ENCODE results near the gene SCAMP1.
"Not testable (repeated sequence)": the region's sequence is repeated elsewhere in the genome, so short reads cannot be mapped to it uniquely, and the experiment has no call there.

The SCAMP1 gene

DNA sequence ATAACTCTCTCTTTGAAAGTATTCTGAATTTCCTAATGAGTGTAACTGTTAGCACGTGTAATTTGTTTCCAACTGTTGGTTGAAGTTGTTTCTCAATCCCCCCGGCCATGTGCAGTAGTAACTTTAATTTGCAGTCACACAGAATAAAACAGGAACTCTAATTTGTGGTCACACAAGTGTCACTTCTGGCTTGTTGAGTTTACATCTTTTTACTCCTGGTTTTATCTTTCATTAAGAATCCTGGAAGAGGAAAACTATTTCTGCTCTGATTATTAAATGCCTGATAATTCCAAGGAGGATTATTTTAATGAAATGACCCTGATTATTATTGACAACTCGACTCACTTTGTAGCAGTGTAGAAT lies 1.2 kb downstream of the SCAMP1 start:
- no peak for DNase-seq

DNA sequence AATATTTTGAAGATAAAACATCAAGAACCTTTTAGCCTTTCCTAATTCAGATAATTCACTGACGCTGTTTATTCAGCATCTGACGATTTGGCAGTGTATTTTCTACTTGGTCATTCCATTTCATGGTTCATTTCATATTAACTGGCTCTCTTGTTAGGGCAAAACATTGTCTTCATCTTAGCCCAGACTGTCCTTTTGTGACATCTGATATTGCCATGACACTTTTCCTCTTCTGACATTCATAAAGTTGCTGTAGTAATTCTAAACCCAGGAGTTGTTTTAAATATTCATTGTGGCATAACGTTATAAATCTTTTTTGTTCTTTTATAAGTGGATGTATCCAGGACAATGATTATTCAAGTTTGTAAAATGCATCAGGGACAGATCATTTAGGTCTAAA lies 1.8 kb downstream of the SCAMP1 start:
- no peak for DNase-seq

DNA sequence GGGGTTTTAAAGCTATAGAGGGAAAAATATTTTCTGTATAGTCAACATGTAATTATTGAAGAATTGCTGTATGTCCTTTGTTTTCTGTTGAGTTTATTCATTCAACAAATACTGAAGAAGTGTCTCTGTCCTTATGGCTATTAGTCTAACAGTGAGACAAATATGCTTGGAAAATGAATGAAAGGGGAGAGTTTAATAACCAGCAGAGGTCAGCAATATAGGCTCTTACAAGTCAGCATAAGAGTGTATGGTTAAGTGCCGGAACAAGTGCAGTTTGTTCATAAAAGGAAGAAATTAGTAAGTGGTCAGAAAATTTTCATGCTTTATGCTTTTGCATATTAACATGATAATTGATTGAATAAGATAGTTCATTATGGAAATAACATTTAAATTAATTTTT lies 3.6 kb downstream of the SCAMP1 start:
- DNase-seq = no peak

DNA sequence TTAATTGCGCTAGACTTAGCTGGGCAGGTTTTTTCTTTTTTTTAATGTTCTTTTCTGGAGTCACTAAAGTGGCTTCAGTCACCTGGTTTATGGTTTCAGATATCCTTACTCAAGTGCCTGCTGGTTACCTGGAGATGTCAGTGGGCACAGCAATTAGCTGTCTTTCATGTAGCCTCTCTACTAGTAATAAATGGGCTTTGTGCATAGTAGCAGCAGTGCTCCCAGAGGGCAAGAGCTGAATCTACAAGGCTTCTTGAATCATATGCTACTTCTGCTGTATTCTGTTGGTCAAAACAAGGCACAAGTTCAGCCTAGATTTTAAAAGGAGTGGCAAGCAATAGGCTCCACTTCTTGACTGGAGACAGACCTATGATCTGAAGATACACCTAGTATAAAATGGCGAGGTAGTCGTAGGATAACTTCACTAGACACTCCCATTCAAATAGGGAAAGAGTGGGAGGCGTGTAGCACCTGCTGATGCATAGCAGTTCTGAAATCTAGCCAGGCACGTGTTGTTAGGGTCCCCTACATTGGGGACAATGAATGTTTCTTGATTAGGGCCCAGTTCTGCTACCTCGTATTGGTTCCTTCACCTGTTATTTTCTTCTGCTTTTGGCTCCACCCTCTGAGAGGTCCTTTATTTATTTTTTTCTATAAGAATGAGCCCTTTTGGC lies 7.0 kb downstream of the SCAMP1 start:
- peak; percentile 85 for DNase-seq

DNA sequence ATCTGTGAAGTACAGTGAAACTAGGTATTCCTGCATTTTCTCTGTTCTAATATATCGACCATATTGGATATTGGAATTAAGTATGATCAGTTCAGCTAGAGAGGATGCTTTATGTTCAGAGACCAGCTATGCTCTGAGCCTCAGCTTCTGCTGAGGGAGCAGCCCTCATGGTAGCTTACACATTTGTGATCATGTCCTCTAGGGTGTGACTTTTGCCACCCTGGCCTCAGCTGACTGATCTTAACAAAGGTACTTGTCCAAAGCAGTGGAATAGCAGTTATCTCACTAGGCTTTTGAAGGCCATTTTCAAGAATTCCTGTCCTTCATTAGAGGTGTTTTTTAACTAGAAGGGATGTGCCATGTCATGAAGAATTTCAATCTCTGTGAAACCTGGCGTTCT lies 9.3 kb downstream of the SCAMP1 start:
- DNase-seq = no peak

DNA sequence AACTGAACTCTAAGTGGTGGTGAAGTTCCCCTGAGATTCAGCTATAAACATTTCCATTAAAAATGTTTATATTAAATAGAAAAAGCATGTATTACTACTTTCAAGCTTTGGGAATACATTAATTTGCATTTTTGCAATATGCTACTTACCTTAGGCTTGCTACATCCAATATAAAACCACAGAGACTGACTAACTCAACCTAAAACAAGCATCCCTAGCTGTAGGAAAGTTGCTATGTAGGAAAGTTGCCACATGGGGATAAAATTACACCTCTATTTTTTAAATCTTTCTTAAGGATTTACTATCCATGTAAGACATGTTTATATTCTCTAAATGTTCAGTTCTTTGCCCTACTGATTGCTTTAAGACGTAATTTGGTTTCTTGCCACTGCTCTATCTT lies 12.8 kb downstream of the SCAMP1 start:
- no peak for DNase-seq

DNA sequence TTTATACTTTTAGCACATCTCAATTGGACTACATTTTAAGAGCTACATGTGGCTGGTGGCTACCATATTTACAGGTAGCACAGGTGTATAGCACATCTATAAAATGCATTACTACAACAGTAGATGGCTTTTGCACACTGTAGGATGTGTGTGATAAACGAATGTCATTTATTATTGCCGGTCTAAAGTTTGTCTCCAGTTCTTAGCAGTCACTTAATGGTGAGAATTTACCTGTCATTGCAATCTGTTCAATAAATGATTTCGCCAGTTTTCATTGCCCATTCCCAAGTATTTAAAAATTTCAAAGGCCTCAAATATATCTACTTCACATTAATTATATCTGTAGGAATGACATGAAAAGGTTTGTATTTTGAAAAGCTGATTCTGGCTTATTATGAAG lies 15.9 kb downstream of the SCAMP1 start:
- DNase-seq = no peak

DNA sequence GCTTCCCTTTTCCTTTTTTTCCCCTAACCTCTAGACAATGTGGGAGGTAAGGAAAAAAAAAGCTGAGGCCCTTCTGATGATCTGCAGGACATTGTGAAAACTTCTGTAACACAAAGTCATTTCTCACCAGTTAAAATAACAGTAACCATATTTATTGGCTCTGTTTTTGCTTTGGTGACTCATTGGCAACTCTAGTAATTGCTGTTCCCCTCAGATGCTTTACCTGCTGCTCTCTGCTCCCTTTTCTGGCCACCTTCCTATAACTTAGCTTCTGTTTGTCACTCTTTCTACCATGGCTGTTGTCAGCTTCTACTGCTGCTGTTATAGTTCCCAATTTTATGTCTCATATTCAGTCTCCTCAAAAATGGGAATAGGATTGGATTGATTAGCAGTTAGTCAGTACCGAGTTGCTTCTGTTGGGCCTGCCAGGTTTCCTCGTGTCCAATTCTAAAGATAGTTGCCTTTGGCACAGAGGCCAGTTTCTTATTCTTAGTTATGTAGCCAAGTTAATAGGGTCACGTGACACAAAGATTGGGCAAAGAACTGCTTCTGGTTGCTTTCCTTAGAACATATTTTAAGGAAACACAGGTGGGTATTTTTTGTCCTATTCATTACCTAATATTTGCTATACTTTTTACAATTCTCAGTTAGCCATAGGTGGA lies 16.8 kb downstream of the SCAMP1 start:
- no peak for DNase-seq

DNA sequence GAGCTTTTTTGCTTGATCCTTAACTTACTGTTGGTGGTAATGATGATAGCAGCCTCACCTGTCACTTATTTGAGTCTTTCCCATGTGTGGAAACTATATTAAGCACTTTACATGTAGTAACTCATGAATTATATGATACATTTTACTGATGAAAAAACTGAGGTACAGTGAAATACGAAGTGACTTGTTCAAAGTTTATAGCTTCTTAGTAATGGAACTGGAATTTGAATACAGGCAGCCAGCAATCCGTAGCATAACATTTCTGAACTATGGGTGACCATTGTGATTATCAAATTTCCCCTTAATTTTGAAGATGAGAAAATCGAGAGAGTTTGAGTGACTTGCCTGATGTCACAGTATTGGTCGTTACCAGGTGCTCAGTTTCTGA lies 17.3 kb downstream of the SCAMP1 start:
- DNase-seq = no peak

DNA sequence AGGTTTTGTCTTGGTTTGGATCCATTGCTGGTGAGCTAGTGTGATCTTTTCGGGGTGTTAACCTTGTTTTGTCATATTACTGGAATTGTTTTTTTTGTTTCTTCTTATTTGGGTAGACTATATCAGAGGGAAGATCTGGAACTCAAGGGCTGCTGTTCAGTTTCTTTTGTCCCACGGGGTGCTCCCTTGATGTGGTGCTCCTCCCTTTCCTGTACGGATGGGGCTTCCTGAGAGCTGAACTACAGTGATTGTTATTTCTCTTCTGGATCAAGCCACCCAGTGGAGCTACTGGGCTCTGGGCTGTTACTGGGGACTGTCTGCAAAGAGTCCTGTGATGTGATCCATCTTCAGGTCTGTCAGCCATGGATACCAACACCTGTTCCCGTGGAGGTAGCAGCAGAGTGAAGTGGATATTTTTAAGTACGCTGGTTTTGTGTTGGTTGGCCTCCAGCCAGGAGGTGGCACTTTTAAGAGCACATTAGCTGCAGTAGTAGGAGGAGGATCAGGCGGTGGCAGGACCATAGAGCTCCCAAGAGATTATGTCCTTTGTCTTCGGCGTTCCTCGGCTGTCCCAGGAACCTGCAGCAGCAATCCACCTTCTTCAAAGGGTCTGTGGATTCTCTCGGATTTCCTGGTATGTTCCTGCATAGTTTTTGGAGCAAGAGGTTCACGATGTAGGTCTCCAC lies 27.2 kb downstream of the SCAMP1 start:
- DNase-seq = no peak

DNA sequence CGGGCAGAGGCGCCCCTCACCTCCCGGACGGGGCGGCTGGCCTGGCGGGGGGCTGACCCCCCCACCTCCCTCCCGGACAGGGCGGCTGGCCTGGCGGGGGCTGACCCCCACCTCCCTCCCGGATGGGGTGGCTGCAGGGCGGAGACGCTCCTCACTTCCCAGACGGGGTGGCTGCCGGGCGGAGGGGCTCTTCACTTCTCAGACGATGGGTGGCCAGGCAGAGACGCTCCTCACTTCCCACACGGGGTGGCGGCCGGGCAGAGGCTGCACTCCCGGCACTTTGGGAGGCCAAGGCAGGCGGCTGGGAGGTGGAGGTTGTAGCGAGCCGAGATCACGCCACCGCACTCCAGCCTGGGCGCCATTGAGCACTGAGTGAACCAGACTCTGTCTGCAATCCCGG lies 30.9 kb downstream of the SCAMP1 start:
- DNase-seq = not testable (repeated sequence)

DNA sequence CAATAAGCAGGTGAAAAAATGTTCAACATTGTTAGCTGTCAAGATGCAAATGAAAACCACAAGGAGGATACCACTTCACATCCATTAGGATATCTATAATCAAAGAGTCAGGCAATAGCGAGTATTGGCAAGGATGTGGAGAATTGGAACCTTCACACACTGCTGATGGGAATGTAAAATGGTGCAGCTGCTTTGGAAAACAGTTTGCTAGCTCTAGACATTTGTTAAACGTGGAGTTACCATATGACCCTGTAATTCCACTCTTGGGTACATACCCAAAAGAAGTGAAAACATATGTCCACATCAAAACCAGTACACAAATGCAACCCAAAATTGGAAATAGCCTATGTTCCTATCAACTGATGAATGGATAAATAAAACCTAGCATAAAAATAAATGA lies 37.4 kb downstream of the SCAMP1 start:
- DNase-seq = no peak

DNA sequence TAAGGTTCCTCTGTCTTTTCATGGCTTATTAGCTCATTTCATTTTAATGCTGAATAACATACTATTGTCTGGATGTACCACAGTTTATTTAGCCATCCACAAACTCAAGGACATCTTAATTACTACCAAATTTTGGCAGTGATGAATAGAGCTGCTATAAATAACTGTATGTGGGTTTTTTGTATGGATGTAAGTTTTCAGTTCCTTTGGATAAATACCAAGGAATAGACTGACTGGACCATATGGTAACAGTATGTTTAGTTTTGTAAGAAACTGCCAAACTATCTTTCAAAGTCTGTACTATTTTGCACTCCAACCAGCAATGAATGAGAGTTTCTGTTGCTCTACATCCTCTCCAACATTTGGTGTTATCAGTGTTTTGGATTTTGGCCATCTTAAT lies 38.7 kb downstream of the SCAMP1 start:
- DNase-seq = no peak

DNA sequence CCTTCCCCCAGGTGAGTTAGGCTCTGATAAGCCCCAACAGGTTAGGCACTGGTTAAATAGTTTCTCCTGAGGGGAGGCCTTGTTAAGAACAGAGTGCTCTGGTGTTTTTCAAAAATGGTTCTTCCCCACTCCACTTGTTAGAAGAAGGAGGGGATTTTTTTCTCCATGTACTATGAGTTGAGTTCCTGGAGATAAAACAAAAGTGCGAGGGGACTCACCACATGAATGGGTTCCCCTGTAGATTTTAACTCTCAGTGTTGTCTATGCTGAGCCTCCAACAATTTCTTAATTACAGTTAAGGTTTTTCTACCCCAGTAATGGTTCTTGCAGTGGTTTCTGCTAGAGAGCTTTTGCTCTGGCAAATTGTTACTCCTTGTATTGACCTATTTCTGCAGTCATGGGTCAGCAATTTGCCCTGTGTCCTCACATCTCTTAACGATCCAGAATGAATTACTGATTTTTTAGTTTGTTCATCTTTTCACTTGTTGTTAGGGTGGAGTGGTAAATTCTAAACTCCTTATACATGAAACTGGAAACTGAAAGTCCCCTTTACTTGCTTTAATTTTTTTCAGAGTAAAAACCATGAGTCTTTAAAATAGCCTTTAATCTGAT lies 44.4 kb downstream of the SCAMP1 start:
- DNase-seq = no peak

DNA sequence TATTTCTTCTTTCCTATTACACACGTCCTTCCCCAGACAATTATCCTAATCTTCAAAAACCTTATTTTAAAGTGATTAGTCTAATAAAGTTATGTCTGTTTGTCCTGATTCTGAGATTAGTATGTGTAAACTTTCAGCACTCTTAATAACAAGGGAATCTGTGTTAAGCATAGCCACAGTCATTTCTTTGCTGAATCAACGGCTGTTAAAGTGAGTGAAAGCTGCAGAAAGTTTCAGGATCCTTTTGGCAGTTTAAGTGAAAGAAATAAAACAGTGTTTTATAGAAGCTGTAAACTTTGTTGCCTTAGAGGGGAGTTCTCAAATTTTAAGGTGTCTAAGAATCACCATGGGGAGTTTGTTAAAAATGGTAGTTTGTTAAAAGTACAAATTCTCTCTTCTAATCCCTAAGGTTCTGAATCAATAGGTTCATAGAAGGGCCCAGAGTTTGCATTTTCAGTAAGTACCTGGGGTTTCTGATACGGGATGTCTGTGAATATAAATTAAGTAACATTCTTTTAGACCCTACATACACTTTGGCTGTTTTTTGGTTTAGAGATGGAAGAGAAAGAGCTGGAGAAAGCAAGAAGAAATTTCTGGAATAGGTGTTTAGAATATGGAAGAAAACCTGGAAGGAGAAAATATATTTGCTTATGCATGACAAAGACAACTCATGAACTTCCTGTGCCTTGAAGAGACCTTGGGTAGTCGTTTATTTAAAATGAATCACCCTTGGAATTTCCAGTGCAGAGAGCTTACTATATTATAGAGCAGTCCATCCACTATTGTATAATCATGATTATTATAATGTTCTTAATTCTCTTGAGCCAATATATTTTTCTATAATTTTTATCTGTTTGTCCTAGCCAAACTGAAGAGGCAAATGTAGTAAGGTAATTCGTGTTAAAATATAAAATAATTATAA lies 45.7 kb downstream of the SCAMP1 start:
- DNase-seq = no peak

DNA sequence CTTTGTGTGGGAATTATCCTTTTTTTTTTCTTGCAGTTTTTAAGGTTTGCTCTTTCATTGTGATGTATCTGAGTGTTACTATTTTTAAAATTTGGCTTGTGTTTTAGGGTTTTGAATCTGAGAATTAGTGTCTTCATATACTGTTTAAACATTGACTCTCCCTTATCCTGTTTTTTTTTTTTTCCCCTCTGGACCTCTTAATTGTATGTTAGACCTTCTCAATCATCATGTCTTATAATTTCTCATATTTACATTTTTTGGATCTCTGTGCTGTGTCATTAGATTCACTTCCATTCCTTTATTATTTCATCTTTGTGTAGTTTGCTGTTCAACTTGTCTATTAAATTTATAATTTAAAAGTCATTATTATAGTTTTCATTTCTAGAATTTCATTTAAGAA lies 47.0 kb downstream of the SCAMP1 start:
- DNase-seq = no peak

DNA sequence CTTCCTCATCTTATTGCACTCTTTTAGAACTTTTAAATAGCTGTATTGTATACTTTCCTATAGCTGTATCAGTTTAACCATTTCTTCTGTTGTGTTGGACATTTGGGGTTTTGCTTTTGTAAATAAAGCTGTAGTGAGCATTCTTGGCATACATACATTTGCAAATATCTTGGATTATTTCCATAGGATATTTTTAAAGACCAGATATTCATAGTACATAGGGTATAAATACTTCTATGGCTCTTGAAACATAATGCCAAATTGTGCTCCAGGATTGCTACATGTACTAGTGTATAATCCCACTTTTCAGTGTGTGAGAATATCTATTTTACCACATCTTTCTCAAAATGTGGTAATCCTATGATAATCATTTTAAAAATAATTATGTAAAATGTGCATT lies 51.2 kb downstream of the SCAMP1 start:
- no peak for DNase-seq

DNA sequence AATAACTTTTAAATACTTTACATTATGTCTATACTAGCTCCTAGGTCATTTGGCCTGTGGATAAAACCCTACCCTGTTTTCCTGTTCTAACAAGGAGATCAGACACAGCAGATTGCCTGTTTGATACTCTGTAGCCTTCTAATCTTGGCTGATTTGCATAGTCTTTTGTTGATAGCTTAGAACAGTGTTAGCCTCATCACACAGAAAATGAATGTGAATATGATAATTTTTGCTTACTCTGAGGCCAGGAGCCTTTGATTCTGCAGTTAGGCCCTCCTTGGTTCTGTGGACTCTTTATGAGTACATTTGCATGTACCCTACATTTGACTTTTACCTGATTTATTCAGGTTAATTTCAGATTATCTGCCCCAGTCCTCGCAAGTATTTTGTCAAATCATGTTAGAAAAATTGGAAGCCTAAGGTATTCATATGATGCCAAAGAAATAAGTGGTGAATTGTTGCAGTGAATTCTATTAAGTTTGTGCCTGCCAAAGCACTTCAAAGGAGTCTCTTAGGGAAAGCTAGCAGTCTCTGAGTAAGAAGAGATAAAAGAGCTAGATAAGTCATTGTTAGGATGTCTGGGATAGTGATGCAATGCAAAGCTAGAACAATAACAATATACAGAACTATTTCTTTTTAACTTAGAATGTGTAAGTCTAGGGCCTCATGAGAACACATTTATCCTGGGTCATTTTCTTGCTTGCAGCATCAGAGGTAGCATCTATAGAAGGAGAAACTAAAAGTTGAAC lies 56.4 kb downstream of the SCAMP1 start:
- no peak for DNase-seq

DNA sequence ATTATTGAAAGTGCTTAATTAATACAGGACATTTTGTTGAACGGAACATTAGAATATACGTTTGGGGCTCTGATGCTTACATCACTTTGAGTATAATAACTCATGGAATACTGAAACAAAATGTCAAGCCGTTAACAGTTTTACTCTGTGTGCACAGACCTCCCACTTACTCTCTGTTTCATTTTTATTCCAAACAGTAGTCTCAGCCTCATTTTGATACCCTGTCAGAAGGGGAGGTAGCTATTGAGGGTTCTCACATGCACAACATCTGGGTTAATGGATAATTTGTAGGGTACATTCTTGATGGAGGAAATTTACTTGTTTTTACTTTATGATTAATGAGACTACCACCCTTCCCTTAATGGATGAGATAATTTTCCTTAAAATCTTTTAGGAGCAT lies 59.0 kb downstream of the SCAMP1 start:
- DNase-seq = no peak

DNA sequence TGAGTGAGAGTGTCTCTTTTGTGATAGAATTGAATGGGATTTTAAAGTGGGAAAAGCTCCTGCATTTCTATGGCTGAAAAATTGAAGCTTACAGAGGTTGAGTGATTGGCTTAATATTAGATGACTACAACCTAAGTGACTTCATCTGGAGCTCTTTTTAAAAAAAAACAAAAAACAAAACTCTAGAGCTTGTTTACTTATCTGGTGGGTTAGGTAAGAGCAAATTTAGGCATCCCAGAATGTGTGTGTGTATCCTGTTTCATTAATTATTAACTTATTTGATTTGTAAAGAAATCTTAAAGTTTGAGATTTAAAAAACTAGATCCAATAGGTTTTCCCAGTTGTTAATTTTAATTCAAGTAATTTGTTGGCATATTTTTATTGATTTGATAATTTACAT lies 60.1 kb downstream of the SCAMP1 start:
- no peak for DNase-seq

DNA sequence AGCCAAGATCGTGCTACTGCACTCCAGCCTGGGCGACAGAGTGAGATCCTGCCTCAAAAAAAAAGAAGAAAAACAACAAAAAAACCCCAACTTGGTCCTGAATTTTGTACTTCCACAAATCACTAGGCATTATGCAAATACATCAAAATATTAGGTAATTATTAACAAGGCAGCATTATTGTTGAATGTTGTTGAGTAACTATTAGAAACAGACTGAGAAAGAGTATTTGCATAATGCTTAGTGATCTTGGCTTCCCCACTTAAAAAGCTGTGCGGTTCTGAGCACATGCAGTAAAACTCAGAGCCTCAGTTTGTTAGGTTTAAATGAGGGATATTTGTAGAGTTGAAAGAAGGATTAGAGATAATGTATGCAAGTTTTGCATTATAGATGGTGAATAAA lies 64.2 kb downstream of the SCAMP1 start:
- DNase-seq = no peak

DNA sequence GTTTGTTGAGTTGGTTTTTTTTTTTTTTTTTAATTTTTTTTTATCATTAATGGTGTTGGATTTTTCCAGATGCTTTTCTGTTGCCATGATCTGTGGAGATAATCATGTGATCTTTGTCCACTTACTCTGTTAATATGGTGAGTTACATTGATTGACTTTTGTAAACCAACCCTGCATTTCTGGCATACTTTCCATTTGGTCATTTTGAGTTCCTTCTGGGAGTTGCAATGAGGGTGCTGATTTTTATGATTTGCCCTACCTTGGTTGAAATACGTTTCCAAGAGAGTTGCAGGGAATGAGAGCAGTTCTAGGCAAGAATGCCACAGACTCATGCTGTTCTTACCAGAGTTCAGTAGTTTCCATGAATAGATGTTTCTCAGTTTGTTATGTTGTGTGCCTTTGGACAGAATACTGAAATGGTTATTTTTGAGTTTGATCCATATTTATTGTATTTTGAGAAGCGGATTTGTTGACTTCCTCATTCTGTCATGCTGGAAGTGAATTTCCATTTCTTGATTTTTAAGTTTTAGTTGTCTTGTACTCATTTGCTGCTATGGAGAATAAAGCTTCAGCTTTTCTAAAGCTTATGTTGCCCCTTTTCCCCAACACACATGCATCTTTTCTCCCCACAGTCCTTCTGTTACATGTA lies 69.0 kb downstream of the SCAMP1 start:
- DNase-seq = no peak

Data from NCI-H1436 (cell line).